ENCODE data around the gene DCAF11.
A peak's percentile ranks its signal among the peaks of the same experiment; 100 is the strongest.

Gene DCAF11

DNA sequence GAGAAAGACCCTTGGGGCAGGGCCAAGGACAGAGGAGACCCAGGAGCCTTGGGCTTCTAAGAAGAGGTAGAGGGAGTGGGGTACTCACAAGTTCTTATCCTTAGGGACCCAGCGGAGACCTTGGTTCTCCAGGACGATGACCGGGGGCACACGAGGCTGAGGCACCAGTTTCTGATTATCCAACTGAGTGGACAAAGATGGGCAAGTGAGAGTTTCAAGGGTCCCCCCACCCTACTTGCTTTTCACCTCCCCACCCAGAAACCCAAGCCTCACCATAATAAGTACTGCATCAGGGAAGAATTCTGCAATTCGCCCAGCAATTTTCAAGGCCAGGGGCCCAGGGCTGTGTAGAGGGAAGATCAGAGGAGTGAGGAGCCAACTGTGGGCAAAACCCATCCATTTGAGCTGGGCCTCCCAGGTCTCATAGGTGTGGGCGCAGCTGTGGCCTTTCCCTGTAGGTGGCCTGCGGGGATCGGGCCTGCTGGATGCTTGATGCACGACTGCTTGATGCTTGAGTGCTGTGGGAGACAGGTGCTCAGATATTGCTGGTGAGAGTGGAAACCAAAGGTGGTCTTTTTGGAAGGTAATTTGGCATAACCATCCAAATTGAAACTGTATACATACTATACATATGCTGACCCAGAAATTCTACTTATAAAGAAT lies 24.8 kb downstream of the DCAF11 start:
- DNase-seq (ENCODE audit: low read depth in 3 of 3): peak in 1 of 3 donors; percentile 19

DNA sequence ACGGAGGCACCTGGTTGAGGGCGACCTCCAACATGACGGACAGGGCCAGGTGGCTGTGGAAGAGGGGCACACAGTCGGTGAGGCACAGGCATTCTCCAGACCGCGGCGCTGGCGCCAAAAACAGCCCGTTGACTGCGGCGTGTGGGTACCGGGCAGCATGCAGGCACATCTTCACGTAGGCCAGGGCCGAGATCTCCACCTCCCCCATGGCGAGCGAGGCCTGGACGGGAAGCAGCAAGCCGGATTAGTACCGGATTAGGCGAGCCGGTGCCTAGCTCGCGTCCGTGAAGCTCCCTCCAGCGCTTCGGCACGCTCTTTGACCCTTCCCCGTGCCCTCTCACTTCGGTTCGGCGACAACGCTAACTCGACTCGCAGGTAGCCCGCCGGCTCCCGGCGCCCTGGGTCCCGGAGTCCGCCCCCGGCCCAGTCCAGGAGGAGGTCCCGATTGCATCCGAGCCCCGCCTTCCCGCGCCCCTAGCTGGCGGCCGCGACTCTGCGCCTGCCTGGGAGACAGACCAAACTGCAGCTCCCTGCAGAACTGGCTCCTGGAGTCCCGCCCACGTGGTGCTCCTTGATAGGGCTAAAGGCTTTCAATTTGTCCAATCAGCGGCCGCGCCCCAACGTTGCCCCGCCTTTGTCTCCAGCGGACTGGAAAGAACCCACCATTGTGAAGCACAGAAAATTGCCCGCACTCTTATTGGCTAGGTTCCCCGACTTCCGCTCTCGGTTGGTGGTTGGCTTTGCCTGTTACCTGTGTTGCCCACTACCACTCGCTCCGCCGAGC lies 26.7 kb downstream of the DCAF11 start, which contains the start of gene EMC9:
Gene EMC9, minus strand, starts transcription at position 495 of the 784 bp plus-strand sequence. Its CDS starts 287 bp downstream, at position 208.
- peak; percentile 99 to 100 (median 100) for DNase-seq (ENCODE audit: low read depth in 3 of 3)

DNA sequence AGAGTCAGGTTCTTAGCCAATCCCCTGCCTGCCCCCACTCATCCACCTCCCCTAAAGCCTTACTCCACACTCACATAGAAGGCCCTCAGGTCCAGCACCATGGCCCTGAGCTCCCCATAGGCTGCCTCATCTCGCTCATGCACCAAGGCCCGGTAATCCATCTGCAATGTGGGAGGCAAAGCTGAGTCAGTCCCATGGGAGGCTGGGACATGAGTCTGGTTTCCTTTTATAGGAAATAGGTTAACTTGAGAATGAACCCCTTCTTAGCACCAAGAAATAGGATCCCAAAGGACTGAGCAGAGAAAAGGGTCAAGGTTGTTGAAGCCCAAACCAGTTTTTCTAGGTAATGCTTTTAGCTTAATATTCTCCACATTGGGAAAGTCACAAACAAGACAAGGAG lies 28.9 kb downstream of the DCAF11 start:
- no peak for DNase-seq (ENCODE audit: low read depth in 3 of 3)

DNA sequence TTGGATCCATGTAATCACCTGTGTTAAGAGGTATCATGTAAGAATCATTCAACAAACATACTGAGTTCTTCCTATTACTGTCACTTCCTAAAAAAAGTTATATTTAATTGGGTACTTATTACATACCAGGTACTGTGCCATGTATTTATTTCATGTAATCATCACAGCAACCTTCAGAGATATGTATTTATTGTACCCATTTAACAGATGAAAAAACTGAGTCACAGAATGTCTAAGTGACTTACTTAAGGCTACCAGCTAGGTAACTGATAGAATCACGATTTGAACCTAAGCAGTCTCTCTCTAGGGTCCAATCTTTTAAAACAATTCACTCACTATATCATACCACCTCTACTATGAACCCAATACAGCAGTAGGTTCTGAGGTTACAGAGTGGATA lies 29.9 kb downstream of the DCAF11 start:
- no peak for DNase-seq (ENCODE audit: low read depth in 3 of 3)

DNA sequence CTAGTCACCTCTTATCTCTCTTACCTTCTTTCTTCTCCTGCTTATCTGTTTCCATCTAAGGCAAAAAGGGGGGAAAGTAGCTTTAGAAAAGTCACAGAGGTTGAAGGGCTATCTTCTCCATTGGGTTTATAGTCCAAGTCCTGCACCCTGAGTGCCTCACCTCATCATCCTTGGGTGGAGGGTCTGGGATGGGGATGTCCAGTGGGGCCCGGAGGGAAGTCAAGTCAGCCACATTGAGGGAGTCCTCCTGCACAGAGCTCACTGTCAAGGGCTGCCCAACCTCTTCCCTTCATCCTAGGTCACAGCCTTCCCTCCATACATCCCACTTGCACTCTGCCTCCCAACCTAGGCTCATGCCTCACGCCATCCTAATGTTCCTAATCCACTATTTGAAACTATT lies 30.6 kb downstream of the DCAF11 start:
- DNase-seq (ENCODE audit: low read depth in 3 of 3): no peak

DNA sequence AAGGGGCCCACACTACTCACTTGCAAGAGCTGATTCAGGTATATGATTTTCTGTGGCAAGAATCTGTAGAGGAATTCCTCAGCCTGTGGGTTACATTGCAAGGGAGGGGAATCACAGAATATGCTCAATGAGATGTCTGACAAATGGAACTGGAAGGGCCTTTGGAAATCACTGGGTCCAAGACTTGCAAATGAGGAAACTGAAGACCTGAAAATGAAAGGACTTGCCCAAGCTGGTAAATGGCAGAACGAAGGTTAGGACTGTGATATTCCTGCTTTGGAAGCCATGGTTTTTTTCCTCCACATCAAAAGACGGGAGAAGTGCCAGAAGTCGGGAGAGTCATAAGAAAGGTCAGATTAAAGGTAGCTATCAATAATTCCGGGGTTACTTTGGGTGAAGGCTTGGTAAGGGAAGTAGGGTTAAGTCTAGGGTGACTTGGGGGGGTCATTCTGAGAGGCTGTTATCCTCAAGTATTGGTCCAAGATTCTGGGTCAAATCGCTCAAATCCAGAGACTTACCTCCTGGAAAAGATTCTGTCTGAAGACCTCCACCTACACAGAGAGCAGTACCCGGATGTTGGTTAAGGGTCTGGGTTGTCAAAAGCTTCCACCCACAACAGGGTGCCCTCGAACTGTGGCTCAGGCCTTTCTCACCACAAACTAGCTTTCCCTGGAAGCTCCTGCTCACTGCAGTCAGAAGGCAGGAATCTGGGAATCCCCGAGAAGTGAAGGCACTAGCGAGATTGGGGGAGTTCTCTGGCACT lies 31.3 kb downstream of the DCAF11 start:
- no peak for DNase-seq (ENCODE audit: low read depth in 3 of 3)

DNA sequence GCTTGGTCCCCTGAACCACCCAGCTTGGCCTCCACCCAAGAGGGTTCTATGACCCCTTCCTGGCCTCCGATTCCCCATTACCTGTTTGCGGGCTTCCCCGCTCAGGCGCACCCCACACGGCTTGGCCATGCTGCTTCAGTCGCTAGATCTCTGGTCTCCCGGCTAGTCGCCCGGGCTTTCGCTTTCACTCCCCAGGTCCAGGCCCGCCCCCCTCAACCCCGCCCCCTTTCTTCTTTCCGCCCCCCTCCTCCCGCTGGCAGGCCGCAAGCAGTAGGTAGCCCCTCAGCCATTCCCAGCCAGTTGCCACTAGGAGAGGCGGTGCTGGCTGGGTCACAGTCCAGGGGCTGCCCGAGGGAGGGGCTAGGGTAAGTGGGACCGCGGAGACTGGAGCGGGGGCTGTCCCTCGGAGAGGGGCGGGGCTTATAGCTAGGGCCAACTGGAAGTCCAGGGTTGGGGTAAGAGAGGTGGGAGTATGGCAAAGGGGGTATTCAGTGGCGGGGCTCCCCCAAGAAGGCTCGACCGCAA lies 31.9 kb downstream of the DCAF11 start, which contains the start of gene PSME2:
Gene PSME2, minus strand, starts transcription at position 158 of the 525 bp plus-strand sequence. Its CDS starts 29 bp downstream, at position 129.
- peak; percentile 86 to 91 (median 89) for DNase-seq (ENCODE audit: low read depth in 3 of 3)

DNA sequence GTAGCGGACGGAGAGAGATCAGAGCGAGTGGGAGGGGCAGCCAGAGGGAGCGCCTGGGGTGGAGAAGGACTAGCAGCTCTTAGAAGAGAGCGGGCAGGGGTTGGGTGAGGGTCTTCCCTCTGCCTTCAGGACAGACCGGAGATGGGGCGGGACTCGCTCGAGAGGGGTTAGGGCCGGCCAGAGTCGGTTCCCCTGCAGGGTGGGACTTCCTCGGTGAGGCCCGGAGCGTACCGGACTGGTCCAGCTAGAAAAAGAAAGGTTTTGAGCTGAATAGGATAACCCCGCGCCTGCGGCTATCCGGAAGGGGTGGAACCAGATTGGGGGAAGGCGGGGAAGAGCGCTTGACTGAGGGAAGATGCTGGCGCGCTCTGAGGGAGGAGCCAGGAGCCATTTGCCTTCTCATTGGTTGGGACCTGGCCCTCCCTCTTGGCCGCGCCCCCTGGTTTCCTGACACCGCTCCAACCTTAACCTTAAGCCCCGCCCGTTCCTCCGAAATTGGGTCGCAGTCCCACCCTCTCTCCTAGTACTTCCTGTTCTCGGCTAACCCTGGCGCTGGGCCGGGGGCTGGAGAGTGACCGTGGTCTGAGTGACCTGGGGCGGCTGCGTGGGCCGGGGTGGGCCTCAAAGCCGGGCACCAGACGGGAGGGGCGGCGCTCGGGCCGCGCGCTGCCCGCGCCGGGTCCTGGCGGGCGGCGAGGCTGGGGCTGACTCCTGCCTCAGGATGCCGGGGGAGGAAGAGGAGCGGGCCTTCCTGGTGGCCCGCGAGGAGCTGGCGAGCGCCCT lies 32.6 kb downstream of the DCAF11 start, which contains the start of gene RNF31:
Gene RNF31, plus strand, starts transcription at position 521 of the 783 bp plus-strand sequence. Its CDS starts 201 bp downstream, at position 722.
- DNase-seq (ENCODE audit: low read depth in 3 of 3): peak; percentile 95 to 99 (median 97)

DNA sequence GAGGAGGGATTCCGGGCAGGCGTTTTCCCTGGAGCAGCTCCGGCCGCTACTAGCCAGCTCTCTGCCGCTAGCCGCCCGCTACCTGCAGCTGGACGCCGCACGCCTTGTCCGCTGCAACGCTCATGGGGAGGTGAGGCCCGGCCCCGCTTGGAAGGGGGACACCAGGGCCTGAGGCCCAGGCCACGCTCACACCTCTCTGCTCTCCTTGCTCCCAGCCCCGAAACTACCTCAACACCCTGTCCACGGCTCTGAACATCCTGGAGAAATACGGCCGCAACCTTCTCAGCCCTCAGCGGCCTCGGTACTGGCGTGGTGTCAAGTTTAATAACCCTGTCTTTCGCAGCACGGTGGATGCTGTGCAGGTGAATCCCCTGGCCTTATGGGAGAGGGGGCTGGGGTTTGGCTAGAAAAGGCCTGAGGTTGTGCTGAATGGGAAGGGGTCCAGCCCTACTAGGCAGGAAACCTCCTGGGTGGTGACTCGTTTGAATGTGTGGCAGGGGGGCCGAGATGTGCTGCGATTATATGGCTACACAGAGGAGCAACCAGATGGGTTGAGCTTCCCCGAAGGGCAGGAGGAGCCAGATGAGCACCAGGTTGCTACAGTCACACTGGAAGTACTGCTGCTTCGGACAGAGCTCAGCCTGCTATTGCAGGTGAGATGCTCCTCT lies 33.3 kb downstream of the DCAF11 start:
- no peak for DNase-seq (ENCODE audit: low read depth in 3 of 3)

DNA sequence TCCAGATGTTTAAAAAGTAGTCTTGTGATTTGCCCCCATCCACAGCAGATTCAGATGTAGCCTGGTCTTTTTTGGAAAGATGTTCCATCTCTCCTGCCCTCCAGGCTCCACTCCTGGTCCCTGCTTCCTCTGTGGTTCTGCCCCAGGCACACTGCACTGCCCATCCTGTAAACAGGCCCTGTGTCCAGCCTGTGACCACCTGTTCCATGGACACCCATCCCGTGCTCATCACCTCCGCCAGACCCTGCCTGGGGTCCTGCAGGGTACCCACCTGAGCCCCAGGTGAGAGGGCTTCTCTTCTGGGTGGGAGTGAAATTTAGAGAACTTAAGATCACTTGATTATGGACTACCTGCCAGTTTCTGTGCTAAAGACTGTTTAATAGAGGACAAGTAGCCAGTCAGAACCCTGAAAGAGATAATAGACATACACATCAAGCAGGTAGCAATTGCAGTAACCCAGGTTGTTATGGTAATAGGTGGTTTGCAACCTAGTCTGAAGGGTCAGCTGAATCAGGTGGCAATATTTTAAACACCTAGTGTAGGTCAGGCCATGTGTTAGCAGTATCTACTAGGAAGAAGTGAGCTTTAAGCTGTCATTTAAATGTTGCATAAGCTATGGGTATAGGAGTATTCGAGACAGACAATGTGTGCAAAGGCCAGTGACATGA lies 34.9 kb downstream of the DCAF11 start:
- no peak for DNase-seq (ENCODE audit: low read depth in 3 of 3)

DNA sequence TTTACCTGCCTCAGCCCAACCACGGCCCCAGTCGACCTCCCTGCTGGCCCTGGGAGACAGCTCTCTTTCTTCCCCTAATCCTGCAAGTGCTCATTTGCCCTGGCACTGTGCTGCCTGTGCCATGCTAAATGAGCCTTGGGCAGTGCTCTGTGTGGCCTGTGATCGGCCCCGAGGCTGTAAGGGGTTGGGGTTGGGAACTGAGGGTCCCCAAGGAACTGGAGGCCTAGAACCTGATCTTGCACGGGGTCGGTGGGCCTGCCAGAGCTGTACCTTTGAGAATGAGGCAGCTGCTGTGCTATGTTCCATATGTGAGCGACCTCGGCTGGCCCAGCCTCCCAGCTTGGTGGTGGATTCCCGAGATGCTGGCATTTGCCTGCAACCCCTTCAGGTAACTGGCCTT lies 35.5 kb downstream of the DCAF11 start:
- no peak for DNase-seq (ENCODE audit: low read depth in 3 of 3)

DNA sequence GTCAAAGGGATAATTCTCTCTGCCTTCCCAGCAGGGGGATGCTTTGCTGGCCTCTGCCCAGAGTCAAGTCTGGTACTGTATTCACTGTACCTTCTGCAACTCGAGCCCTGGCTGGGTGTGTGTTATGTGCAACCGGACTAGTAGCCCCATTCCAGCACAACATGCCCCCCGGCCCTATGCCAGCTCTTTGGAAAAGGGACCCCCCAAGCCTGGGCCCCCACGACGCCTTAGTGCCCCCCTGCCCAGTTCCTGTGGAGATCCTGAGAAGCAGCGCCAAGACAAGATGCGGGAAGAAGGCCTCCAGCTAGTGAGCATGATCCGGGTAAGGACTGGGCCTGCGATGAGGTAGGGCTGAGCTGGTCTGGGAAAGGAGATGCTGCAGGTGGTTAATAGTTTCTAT lies 36.0 kb downstream of the DCAF11 start:
- DNase-seq (ENCODE audit: low read depth in 3 of 3): no peak

DNA sequence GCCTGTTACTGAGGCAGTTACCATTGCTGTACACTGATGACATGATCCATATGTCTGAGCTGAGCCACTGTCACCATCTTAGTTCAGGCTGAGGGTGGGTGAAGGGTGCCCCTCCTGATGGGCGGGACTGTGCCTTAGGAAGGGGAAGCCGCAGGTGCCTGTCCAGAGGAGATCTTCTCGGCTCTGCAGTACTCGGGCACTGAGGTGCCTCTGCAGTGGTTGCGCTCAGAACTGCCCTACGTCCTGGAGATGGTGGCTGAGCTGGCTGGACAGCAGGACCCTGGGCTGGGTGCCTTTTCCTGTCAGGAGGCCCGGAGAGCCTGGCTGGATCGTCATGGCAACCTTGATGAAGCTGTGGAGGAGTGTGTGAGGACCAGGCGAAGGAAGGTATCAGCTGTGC lies 36.4 kb downstream of the DCAF11 start:
- no peak for DNase-seq (ENCODE audit: low read depth in 3 of 3)

DNA sequence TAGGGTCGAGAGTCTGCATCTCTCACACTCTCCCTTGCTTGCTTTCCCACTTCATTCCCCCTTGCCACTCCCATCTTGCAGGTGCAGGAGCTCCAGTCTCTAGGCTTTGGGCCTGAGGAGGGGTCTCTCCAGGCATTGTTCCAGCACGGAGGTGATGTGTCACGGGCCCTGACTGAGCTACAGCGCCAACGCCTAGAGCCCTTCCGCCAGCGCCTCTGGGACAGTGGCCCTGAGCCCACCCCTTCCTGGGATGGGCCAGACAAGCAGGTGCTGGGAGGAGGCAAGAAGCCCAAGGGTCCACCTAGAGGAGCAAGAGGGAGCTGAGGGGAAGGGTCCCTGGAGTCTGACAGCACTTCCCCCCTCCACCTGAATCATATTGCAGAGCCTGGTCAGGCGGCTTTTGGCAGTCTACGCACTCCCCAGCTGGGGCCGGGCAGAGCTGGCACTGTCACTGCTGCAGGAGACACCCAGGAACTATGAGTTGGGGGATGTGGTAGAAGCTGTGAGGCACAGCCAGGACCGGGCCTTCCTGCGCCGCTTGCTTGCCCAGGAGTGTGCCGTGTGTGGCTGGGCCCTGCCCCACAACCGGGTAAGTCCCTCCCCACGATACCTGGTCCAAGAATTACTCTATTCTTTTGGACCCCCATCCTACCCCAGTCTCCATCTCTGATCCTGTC lies 37.0 kb downstream of the DCAF11 start:
- no peak for DNase-seq (ENCODE audit: low read depth in 3 of 3)

DNA sequence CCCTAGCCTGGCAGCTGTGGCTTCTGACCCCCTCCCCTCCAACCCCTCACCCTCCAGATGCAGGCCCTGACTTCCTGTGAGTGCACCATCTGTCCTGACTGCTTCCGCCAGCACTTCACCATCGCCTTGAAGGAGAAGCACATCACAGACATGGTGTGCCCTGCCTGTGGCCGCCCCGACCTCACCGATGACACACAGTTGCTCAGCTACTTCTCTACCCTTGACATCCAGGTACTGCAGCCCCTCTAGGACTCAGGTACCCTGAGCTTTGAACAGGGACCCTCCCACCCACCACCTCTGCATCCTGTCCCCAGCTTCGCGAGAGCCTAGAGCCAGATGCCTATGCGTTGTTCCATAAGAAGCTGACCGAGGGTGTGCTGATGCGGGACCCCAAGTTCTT lies 40.5 kb downstream of the DCAF11 start:
- DNase-seq (ENCODE audit: low read depth in 3 of 3): no peak

DNA sequence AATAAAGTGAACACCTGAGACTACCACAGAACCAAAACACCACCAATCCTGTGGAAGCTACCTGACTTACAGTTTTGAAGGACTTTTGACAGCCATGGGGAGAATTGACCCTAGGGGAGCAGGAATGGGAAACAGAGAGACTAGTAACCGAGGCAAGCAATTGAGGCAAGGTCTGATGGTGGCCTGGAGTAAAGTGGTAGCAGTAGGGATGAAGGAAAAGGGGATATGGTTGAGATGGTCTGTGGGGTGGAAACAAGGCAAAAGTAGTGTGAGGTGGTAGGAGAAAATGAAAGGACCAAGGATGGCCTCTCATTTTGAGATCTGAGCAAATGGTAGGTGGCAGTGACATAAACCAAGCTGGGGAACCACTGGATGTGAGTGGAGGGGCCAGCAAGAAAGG lies 42.3 kb downstream of the DCAF11 start:
- no peak for DNase-seq (ENCODE audit: low read depth in 3 of 3)

DNA sequence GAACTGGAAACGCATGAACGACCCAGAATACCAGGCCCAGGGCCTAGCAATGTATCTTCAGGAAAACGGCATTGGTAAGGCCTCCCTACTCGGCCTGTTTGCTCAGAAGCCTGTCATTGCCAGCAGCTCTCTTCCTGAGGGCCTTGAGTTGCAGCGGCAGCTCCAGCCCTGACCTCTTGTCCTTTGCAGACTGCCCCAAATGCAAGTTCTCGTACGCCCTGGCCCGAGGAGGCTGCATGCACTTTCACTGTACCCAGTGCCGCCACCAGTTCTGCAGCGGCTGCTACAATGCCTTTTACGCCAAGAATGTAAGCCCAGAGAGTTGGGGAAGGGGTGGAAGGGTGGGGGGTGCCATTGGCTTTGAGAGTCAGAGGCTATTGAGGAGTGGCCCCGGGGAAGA lies 42.8 kb downstream of the DCAF11 start:
- no peak for DNase-seq (ENCODE audit: low read depth in 3 of 3)

DNA sequence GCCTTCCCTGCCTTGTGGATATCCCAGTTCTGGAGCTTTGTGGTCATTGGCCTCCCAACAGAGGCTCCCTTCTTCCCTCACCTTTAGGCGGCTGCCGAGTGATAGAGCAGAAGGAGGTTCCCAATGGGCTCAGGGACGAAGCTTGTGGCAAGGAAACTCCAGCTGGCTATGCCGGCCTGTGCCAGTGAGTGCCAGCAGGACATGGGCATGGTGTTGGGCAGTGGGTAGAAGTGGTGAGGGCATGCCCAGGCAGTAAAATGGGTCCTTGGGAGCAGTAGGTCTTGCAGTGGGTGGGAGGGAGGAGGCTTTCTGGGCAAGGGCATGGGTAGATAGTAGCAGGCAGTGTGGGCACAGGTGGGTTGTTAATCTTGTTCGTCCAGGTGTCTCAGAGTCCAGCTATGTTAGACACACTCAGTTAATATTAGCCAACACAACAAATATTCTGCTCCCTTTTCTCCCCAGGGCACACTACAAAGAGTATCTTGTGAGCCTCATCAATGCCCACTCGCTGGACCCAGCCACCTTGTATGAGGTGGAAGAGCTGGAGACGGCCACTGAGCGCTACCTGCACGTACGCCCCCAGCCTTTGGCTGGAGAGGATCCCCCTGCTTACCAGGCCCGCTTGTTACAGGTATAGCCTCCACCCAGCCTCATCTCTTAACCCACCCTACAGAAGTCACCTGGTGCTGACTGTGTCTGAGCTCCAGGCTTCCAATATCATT lies 45.4 kb downstream of the DCAF11 start:
- DNase-seq (ENCODE audit: low read depth in 3 of 3): no peak

DNA sequence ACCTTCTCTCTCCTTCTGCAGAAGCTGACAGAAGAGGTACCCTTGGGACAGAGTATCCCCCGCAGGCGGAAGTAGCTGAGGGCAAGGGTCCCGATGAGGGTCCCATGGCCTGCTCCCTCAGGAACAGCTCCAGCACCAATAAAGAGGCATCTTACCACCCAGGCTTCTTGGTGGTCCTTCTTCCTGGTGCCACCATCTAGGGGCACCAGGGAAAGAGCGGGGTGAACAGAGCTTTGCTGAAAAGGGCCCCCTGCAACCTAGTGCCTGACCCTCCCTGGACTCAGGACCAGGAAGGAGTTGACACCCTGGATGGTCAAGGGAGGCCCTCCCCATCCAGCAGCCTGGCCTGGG lies 45.9 kb downstream of the DCAF11 start:
- DNase-seq (ENCODE audit: low read depth in 3 of 3): no peak
